HG03064 (cell line): Measurements from ENCODE around the gene THAP3.

Experiments
- ATAC-seq: cut with Tn5 transposase; IDR thresholded peaks from one replicate; pipeline ENCODE4 v1.9.1; 2021; ENCODE audit warnings: low read depth; ENCODE audit not compliant: unreplicated experiment

THAP3 gene

GRCh38 chr1:6624710-6625583, at the start of gene THAP3:
THAP3 (plus strand) TSS chr1:6624868; CDS start chr1:6625219, 351 bp downstream.
- peak; percentile 83 for ATAC-seq

- ATAC-seq = no peak
Observed at GRCh38 chr1:6577831-6578525, 46.7 kb upstream of the THAP3 start.

- ATAC-seq = no peak
Observed at GRCh38 chr1:6578624-6579373, 45.9 kb upstream of the THAP3 start.

- peak; percentile 92 for ATAC-seq
Observed at GRCh38 chr1:6579374-6580118, 45.1 kb upstream of the THAP3 start, which contains the start of gene ZBTB48. ZBTB48 (plus strand) TSS chr1:6579994; CDS start chr1:6580610, 616 bp downstream.

GRCh38 chr1:6580119-6580592, 44.5 kb upstream of the THAP3 start:
- no peak for ATAC-seq

- no peak for ATAC-seq
Observed at GRCh38 chr1:6580593-6581409, 43.9 kb upstream of the THAP3 start.

GRCh38 chr1:6581561-6582305, 42.9 kb upstream of the THAP3 start:
- ATAC-seq = no peak

- no peak for ATAC-seq
Observed at GRCh38 chr1:6582370-6582769, 42.3 kb upstream of the THAP3 start.

GRCh38 chr1:6584126-6585080, 40.3 kb upstream of the THAP3 start:
- no peak for ATAC-seq

GRCh38 chr1:6585081-6585722, 39.5 kb upstream of the THAP3 start:
- ATAC-seq = no peak

GRCh38 chr1:6585841-6586240, 38.8 kb upstream of the THAP3 start:
- ATAC-seq = no peak

- ATAC-seq = no peak
Observed at GRCh38 chr1:6586404-6586816, 38.3 kb upstream of the THAP3 start.

- no peak for ATAC-seq
Observed at GRCh38 chr1:6587261-6588005, 37.2 kb upstream of the THAP3 start.

GRCh38 chr1:6588128-6588892, 36.4 kb upstream of the THAP3 start:
- no peak for ATAC-seq

- no peak for ATAC-seq
Observed at GRCh38 chr1:6588893-6589520, 35.7 kb upstream of the THAP3 start.
